ENCODE results near the gene FYCO1.

Gene FYCO1

DNA sequence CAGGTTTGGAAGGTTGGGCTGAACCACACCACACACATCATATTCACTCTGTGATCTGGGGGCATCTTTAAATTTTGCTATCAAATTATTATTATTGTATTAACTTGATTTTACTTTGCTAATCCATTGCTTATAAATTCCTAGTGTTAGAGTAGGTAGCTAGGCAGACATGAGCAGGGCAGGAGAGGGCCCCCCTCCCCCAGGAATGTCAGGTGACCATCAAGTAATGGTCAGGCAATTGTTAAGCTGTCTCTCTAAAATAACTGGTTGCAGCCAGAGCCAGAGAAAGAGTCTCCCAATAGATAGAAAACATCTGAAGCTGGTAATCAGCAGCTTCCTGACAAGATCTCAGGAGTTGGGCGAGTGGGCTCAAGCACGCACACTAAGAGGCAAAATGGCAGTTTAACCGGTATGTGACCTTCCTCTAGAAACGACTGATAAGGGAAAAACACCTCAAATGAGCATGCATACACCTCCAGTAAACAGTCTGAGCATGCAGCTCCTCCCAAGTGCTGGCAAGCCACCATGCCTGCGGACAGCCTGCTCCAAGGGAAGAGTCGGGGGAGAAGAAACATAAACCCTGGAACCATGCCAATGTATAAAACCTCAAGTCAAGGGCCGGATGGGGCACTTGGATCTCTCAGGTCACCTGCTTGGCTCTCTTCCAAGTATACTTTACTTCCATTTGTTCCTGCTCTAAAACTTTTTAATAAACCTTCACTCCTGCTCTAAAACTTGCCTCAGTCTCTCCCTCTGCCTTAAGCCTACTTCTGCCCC lies 55.4 kb downstream of the FYCO1 start:
- no peak for DNase-seq

DNA sequence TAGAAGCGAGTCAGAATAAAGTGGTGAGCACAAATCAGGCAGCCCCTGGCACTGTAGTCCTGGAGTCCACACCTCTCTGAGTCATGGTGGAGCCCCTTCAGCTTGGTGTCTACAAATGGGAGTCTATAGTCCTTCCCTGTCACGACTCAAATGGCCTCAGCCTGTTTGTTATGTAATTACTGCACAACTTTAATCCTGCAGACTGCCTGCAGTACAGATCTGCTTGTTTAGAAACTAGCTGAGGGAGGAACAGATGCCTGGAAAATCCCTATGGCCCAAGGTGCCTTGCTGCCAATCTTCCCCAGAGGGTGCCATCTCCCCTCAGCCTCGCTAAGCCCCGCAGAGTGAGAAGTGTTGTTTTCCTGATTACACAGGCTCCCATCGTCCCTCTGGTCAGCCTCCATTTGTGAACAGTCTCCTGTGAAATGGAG lies 56.3 kb downstream of the FYCO1 start:
- no peak for DNase-seq

GRCh38 chr3:45938864-45939263 lies 56.8 kb downstream of the FYCO1 start:
- DNase-seq: peak; percentile 84 to 85

DNA sequence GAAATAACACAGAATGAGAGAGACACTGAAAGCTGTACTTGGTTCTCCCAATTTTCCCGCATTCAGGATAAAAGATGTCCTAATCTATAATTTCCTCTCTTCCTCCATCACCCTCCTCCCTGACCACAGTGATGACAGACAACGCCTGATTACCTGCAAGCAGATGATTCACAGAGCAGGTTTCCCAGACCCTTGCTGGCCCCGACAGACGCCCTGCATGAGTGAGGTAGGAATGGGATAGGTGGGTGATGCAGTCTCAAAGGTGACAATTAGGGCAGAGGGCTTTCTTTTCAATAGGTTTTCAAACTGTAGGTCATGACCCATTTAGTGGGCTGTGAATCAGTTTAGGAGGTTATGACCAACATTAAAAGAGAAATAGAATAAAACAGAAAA lies 57.6 kb downstream of the FYCO1 start:
- no peak for DNase-seq

DNA sequence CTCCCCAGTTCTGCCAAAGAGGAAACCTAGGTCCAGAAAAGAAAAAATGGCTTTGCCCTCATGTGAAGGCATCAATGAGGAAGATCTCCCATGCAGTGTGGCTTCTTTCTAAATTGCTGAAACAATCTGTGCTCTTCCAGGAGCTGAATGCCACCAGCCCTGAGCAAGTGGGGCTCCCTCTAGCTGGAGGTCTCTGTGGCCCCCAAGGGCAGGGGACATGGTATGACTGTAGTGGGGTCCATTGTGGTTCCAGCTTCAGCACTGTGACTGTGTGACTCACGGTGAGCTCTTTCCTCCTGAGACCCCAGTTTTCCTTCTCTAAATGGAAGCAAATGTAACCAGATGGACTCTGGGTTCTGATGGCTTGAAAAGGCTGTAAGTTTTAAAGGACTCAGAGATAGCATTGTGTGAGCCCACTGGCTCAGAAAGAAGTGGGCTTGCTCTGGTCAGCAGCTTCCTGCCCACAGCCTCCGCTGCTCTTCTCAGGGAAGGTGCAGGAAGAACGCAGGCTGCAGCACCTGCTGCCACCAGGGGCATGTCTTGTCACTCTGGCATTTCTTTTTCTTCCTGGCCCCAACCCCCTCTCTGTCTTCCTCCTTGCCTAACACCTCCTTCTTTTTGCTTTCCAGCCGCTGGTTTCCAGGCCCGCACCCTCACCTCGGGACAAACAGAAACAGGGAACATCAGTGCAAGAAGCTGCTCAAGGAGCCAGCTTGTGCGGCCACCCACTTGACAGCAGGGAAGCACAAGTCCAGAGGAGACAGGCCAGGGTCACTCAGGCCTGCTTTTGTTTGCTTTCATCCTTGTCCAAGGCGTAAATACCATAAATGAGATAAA lies 58.2 kb downstream of the FYCO1 start:
- no peak for DNase-seq

DNA sequence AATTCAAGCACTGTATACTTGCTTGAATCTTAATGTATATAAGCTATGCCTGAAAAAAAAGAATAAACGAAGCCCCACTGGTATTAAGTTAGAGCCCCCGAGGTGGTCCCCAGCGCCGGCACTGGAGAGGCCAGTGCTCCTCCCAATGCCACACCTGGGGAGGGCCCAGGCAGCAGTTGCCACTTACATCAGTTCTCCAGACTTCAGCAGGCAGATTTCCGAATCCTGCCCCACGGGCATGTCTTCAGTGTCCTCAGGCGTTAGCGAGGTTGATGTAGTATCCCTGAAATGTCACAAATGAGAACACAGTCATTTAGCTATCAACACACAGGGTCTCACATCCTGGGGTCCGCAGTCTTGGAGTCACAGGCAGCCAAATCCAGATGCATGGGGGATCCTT lies 59.4 kb downstream of the FYCO1 start:
- no peak for DNase-seq

DNA sequence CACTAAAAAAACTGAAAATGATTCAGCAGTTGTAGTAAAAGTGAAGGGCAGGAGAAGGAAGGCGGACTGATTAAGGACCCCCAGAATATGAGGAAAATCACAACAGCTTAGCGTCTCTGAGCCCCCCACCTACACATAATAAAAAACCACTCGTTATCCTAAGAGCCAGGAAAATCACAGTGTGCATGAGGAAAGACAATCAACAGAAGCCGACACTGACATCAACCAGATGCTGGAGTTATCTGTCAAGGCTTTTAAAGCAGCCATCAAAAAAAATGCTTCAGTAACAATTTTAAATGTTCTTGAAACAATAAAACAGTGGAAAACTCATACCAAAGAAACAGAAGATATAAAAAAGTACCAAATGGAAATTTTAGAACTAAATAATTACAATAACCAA lies 62.0 kb downstream of the FYCO1 start:
- no peak for DNase-seq

GRCh38 chr3:45932112-45932511 lies 63.5 kb downstream of the FYCO1 start:
- DNase-seq: no peak

GRCh38 chr3:45931496-45931895 lies 64.1 kb downstream of the FYCO1 start:
- no peak for DNase-seq

GRCh38 chr3:45929042-45929679 lies 66.5 kb downstream of the FYCO1 start:
- DNase-seq: peak; percentile 67 to 70

GRCh38 chr3:45927881-45928280 lies 67.7 kb downstream of the FYCO1 start:
- DNase-seq: no peak

- no peak for DNase-seq
These were observed 71.9 kb downstream of the FYCO1 start for GRCh38 chr3:45923755-45924154.

GRCh38 chr3:45922950-45923590 lies 72.6 kb downstream of the FYCO1 start:
- DNase-seq: no peak

DNA sequence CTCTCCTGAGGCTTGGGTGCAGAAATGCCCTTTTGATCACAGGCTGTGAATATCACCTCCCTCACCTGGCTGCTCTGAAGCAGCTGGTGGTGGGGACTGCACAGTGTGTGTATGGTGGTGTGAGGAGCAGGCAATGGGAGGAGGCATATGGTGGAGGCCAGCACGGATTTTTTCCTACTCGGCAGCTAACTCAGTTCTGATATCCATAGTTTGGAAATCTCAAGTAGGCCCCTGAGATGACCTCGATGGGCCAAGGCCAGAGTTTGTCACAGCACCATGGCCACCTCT lies 73.6 kb downstream of the FYCO1 start:
- no peak for DNase-seq

GRCh38 chr3:45921158-45922038 lies 74.2 kb downstream of the FYCO1 start:
- DNase-seq: no peak

DNA sequence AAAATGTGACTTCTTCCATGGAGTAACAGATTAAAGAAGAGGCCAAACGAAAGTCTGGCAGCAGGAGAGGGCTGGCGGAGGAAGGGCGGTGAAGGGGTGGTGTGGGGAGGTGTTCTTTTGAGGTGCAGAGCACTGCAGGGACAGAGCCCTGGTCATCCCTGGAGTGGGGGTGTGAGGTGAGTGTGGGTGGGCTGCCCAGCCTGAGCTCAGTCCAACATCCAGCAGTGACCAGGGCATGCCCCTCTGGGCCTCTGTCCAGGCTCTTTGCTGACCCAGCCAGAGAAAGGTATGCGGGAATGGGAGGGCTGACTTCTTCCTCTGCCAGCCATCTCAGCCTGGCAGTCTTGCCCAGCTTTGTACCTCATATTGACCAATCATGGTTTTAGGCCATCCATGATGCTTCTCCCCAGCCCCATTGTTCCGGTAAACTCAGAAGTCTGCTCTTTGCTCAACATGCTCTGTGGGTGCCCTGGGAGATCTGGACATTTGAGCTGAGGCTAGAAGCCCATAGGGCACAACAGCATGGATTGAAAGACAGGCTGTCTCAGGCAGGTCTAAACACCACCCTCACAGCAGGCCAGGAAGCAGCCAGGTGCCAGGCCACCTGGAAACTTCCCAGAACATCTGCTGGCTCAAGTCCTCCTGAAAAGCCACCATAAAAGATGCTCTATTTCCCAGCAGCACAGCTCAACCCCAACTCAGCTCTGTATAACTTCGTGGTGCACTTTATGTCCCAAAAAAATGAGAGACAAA lies 78.3 kb downstream of the FYCO1 start:
- DNase-seq: no peak

GRCh38 chr3:45915518-45916231 lies 79.9 kb downstream of the FYCO1 start:
- peak; percentile 63 to 66 for DNase-seq

- DNase-seq: no peak
These were observed 80.6 kb downstream of the FYCO1 start for GRCh38 chr3:45915059-45915439.

DNA sequence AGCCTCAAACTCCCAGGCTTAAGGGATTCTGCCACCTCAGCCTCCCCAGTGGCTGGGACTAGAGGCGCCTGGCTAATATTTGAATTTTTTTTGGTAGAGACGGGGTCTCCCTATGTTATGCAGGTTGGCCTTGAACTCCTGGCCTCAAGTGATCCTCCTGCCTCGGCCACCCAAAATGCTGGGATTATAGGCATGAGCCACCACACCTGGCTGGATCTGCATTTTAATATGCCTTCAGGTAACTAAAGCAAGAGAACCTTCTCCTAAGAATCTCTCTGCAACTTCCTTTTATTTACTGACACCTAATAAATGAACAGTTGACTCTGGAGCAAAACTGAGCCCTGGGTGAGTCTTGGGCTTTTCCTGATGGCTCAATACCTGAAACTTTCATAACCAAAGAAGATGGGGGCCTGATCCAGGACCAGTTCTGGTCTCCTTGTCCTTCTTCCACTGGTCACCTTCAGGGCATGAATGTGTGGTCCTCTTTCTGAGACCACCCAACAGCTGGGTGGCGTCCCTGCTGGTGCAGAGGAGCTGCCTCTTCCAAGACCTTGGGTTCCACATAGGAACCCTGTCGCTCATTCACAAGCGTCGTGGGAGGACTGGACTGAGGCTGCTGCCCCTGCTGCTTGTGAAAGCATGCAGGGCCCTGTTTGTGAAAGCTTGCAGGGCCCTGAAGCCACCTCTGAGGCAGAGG lies 81.1 kb downstream of the FYCO1 start:
- DNase-seq: no peak

DNA sequence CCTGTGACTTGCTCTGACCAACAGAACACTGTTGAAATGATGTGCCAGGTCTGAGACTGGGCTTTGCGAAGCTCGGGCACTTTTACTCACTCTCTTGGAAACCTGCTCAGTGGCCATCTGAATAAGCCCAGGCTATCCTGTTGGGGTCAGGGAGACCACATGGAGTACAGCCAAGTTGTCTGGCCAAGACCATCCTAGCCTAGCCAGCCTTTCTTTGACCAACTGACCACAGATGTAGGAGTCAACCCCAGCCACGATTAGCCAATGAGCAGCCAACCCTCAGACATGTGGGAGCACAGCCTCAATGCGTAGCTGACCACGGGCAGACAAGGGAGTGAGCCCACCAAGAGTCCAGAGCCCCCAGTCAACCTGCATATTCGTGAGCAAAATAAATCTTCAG lies 83.2 kb downstream of the FYCO1 start:
- no peak for DNase-seq
